Stimulated activated CD4-positive, alpha-beta T cell treated with anti-CD3 and anti-CD28 coated beads, TNF-alpha, amount 100 ng/mL, for 24 hours (primary cell): ENCODE measurements around the gene LMLN.
"Not testable (repeated sequence)": the region's sequence is repeated elsewhere in the genome, so short reads cannot be mapped to it uniquely, and the experiment has no call there.

Experiments used
- DNase-seq, 3 experiments: peaks; one replicate each; pipeline ENCODE4 v3.0.0-alpha.2; 2020; ENCODE audit warnings: low read depth in 3 of 3

LMLN gene, protein sequence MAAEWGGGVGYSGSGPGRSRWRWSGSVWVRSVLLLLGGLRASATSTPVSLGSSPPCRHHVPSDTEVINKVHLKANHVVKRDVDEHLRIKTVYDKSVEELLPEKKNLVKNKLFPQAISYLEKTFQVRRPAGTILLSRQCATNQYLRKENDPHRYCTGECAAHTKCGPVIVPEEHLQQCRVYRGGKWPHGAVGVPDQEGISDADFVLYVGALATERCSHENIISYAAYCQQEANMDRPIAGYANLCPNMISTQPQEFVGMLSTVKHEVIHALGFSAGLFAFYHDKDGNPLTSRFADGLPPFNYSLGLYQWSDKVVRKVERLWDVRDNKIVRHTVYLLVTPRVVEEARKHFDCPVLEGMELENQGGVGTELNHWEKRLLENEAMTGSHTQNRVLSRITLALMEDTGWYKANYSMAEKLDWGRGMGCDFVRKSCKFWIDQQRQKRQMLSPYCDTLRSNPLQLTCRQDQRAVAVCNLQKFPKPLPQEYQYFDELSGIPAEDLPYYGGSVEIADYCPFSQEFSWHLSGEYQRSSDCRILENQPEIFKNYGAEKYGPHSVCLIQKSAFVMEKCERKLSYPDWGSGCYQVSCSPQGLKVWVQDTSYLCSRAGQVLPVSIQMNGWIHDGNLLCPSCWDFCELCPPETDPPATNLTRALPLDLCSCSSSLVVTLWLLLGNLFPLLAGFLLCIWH

DNA sequence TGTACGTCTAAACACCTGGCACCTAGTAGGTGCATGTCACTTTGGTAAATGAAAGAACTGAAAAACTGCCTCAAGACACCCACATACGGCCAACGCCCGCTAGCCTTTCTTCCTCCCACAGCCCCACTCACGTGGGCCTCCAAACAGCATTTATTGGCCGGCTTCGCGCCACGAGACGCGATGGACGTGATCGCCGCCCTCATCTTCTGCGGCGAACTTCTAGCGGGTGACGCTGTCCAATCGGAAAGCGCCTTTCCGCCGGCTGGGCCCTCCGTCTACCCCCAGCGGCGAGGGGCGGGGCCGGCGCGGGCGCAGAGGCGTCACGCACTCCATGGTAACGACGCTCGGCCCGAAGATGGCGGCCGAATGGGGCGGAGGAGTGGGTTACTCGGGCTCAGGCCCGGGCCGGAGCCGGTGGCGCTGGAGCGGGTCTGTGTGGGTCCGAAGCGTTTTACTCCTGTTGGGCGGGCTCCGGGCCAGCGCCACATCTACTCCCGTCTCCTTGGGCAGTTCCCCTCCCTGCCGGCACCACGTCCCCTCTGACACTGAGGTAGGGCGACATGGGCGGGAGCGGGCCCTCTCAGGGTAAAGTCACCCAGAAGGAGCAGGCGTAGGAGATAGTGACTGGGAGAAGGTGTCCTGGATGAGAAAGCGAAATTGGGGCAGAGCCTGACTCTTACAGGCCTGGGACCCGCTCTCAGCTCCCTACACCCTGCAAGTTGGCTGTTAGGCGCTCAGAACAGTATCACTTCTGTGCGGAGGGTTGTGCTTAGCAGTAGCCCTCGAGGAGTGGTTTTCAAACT is at the start of gene LMLN:
LMLN (plus strand) TSS at position 327 of the 803 bp plus-strand sequence; CDS start at position 356, 29 bp downstream.
- DNase-seq, result peak; percentile 87 to 95 (median 89)

DNA sequence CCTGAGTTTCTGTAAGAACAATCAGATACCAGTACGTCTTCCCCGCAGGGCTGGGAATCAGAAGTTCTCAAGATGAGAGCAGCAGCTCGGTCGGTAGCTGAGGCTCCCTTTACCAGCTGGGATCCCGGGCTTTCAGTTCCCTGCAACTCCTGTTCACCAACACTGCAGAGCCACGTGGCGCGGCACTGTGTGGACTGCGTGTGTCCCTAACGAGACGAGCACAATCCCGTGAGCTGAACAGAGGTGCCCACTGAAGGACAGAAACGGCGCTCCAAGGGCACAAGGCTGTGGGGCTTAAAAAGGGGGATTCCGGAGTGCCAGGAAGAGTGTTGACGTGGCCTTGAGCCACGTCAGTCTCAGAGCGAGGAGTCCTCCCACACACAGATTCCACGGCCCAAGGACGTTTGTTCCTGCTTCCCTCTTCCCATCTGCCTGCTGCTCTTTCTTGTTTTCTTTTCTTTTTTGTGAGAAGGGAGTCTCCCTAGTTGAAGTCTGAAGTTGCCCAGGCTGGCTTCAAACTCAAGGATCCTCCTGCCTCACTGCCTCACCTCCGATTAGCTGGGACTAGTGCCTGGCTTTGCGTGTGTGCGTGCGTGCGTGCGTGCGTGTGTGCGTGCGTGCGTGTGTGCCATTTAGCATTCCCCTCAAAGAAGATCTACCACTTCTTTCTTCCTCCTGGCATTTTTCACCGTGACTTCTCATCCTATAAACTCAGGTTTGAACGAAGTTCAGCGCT is 47.1 kb upstream of the LMLN start:
- no peak for DNase-seq

DNA sequence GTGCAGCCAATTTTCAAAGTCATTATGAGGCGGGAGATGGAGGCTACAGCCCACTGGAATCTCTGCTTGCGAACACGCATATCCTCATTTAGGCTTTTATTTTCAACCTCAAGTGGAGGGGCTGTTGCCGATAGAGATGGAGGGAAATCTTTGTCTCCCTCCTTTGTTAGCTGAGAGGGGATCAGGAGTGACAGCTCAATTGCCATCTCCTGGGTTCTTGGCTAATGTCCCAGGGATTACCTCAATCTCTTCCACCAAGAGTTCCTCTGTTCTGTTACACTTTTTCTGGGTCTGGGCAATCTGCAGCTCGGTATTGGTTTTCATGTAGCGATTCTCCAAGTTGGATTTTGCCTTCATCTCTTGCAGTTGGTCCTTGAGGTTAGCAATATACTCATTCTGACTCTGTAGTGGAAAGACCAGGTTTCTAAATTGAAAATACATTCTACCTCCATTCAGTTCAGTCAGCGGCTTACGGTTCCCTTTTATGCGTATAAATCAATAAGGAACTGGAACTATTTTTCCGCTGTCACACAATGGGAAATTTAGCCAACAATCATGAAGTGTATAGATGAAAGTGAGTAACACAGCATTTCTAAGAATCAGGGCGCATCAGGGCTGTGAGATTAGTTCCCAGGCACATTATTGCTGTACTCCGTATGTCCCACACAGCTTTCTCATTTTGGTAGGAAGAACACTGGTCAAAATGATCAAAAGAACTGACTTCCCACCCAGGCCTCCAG is 46.2 kb upstream of the LMLN start:
- no peak for DNase-seq

DNA sequence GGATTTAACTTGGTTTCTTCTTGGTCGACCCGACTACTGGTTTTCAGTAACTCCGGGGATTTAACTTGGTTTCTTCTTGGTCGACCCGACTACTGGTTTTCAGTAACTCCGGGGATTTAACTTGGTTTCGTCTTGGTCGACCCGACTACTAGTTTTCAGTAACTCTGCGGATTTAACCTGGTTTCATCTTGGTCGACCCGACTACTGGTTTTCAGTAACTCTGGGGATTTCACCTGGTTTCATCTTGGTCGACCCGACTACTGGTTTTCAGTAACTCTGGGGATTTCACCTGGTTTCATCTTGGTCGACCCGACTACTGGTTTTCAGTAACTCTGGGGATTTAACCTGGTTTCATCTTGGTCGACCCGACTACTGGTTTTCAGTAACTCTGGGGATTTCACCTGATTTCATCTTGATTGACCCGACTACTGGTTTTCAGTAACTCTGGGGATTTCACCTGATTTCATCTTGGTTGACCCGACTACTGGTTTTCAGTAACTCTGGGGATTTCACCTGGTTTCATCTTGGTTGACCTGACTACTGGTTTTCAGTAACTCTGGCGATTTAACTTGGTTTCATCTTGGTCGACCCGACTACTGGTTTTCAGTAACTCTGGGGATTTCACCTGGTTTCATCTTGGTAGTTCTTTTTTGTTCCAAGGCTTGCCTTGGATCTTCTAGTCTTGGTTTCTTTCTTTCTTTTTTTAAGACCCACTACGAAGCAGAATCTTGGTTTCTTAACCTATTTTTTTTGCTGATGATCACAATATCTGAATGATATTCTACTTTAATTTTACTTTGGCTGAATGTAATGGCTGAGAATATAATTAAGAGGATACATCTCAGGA is 38.4 kb upstream of the LMLN start:
- DNase-seq, result not testable (repeated sequence)

DNA sequence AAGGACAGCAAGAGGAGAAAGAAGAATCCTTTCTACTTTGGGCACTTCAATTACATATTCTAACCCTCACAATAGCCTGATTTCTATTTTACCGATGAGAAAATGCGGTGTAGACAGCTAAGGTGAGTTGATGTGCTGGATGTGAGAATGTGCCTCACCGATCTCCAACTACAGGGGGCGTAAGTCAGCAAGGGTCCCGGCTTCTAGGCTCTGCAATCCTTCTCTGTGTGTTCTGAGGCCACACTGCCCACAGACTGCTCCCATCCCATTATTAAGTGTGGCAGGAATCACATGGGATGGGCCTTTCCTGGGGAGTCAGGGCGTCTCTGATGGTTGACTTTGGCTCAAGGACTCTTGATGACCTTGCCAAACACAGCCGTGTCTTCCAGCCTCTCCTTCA is 33.6 kb upstream of the LMLN start:
- DNase-seq, result no peak

DNA sequence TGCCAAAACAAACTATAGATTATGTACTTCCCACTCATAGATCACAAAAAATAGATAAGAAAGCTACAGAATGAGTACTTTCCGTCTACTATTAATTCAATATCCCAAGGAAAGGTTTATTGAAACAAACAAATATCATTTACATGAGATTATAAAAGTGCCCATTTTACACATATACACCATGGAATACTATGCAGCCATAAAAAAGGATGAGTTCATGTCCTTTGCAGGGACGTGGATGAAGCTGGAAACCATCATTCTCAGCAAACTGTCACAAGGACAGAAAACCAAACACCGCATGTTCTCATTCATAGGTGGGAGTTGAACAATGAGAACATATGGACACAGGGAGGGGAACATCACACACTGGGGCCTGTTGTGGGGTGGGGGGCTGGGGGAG is 32.4 kb upstream of the LMLN start:
- DNase-seq, result not testable (repeated sequence)

DNA sequence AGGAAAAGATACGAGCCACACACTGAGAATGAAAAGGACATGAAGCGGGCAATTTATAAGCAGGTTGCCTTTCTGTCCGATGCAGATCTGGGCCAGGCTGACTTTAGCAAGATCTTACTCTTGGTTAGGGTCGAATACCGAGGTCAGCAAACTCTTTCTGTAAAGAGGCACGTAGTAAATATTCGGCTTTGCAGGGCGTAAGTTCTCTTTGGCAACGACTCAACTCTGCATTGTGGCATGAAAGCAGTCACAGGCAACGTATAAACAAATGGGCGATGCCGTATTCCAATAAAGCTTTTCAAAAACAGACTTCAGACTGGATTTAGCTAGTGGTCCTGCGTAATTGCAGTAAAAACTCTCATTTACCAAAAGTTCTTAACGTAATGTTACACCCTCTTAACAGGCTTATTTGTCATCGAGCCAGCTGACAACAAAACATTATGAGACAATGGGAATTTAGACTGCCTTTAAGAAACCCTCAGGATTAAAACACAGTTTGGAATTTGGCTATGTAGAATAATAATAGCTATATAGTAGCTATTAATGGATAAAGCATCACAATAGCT is 23.1 kb upstream of the LMLN start:
- DNase-seq, result no peak

DNA sequence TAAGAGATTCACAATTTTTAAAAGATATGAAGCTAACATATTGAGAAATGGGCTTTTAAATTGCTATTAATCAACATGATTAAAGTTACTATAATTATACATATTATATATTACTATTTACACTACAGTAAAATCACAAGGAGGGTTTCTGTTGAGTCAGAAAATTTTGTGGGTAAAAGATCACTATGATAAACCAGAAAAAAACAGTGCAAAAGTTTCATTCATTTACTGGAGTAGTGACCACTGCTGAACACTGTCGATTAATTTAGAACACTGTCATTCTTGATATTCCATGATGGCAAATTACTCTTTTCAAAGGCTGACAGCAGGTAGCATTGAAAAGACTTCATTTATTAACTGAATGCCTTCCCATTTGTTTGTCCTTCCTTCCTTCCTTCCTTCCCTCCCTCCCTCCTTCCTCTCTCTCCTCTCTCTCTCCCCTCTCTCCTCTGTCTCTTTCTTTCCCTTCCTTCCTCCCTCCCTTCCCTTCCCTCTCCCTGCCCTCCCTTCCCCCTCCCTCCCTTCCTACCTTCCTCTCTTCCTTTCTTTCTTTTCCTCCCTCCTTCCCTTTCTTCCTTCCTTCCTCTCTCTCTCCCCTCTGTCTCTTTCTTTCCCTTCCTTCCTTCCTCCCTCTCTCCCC is 19.2 kb upstream of the LMLN start:
- no peak for DNase-seq

DNA sequence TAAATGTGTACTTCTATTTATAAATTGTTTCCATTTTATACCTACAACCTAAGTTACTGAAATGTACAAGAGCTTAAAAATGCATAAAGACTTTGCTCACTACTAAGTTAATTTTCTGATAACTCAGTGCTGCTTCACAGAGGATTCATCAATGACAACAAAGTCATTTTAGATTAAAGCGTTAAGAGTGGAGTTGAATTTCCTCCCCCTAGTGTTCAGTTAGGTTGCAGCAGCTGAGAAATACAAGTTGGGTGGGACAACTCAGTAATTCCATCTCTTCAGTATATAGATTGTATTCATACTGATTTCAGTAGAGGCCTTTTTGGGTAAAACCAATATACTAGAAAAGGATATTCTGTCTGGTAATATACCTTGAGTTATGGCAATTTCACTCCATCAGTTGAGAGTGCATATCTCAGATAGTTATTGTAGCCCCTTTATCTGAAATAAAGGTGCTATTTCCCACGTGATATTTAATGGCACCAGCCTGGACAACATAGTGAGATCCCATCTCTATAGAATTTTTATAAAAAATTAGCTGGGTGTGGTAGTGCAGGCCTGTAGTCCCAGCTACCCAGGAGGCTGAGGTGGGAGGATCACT is 17.0 kb upstream of the LMLN start:
- no peak for DNase-seq

DNA sequence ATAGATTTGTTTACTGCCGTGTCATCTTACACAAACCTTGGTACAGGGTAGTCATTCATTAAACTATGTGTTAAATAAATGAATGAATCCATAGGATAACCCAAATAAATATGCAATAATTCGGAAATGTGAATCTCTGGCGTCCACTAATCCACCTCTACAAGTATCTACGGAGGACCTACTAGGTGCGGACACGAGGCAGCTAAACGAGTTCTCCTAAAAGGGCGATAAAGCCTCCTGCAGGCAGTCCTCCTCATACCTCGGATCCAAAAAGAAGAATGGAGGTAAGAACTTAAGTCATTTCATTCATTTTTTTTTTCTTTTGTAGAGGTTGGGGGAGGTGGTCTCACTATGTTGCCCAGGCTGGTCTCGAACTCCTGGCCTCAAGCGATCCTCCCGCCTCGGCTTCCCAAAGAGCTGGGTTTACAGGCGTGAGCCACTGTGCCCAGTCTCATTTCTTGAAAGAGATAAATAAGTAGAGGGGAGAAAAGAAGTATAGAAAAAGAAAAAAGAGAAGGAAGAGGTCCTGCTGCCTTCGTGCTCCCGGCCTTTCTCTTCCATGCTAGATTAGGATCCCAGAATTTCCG is 10.7 kb upstream of the LMLN start:
- DNase-seq, result no peak

DNA sequence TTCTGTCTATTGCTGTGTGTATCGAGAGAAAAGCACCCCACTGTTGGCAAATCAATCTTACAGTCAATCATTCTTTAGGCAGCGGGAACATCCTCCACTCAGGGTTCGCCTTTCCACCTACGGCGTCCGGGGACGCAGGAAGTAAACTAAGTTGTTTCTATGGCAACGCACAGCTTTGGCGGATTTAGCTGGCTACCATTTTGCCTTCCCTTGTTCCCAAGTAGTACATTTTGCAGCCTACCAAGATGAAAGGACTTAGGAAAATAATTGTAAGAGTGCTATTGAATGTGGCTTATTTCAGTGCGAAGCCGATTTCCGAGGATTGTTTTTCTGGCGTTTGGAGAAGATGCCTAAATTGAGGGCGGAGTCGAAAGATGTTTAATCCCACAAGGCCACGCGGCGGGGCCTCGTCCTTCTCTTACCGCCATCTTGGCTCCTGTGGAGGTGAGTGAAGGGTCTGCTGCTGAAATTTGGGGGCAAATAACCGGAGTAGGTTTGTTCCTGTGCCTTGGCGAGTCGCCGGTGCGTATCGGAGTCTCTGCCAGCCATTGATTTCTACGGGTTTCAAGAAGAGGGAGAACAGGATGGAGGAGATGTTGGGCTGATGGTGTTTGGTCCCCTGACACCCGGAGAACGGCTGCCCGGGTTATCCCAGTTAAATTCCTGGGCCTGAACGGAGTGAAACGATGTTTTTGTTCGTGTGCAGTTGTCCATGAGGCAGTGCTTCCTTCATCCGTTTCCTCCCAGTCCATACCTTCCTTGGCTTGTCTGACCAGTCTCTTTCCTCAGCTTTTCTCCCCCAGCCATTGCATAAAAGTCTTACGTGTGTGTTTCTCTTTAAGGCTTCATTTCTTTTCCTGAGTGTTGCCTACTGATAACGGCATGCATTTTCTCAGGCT is 10.0 kb upstream of the LMLN start, which contains the start of gene RPL35A:
RPL35A (plus strand) TSS at position 413 of the 899 bp plus-strand sequence. CDS start 778 bp downstream, outside the sequence.
- DNase-seq, result peak; percentile 69 to 77 (median 77)

DNA sequence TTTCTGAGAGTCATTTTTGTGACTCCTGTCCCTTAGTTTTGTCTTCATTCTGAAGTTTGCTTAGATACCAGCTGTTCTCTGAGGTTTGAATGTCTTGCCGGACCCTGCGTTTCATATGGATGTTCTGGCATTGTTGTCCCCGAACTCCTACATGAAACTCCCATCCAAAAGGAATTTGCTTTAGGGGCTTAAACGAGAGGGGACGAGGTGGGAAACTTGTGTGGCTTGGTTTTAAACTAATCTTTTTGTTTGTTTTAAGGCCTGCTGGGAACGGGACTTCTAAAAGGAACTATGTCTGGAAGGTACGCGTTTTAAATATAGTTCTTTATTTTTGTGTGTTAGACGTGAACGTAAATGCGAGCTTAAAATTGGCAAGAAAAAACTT is 9.3 kb upstream of the LMLN start:
- no peak for DNase-seq

DNA sequence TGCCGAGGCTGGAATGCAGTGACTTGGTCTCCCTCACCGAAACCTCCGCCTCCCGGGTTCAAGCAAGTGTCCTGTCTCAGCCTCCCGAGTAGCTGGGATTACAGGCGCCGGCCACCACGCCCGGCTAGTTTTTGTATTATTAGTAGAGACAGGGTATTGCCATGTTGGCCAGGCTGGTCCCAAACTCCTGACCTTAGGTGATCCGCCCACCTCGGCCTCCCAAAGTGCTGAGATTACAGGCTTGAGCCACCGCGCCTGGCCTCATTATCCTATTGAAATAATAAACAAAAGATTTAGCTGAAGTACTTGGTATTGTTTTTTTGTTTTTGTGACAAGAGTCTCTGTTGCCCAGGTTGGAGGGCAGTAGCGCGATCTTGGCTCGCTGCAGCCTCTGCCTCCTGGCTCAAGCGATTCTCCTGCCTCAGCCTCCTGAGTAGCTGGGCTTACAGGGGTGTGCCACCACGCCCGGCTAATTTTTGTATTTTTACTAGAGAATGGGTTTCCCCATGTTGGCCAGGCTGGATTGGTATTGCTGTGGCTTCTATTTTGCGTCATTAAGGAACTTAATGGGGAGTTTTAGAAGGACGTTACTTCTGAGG is 8.5 kb upstream of the LMLN start:
- DNase-seq, result no peak

DNA sequence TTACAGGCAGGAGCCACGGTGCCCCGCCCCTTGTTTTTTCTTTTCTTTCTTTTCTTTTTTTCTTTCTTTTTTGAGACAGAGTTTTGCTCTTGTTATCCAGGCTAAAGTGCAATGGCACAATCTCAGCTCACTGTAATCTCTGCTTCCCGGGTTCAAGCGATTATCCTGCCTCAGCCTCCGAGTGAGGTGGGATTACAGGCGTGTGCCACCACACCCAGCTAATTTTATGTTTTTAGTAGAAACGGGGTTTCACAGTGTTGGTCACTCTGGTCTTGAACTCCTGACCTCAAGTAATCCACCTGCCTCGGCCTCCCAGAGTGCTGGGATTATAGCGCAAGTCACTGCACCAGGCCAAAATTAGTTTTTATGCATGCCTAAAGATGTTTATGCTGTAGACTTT is 7.6 kb upstream of the LMLN start:
- no peak for DNase-seq

DNA sequence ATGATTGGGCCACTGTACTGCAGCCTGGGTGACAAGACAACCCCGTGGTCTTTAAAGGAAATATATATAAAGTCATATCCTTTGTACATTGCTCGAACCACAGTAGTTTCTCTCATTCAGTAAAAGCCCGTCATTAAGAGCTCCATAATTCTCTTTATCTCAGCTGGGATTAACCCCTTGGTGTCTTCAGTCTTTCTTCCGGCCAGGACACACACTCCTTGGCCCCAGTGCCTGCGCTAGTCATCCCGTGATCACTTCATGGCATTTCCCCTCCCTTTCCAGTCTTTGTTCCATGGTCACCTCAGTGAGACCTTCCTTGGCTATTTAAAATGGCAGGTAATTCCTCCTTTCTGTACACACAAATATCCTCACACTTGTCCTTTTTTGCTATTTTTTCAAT is 6.7 kb upstream of the LMLN start:
- no peak for DNase-seq

DNA sequence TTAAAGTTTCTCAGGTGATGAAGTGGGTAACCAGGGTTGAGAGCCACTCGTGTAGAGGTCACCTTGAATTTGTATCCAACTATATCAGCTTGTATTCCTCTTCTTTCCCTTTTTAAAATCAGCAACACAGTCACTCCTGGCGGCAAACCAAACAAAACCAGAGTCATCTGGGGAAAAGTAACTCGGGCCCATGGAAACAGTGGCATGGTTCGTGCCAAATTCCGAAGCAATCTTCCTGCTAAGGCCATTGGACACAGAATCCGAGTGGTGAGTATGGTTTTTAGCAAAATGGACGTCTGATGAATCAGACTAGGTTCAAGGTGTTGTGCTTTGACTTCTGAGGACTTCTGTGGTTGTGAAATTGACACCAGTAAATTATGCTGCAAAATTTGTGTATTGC is 6.1 kb upstream of the LMLN start:
- no peak for DNase-seq
